ENCODE measurements around the gene LILRB3. TPM values are rescaled to one million over a fixed set of nuclear protein-coding genes. Genes with fewer than 3 reads are reported as not detected.

Gene LILRB3
- total RNA-seq, 1 donor from 2014 or later = not detected

GRCh38 chr19:54253331-54254194 lies 30.8 kb upstream of the LILRB3 start:
- no peak for DNase-seq (ENCODE audit: low spot score in 2 of 2, unreplicated experiment in 2 of 2)
- peaks cover 41% of the 10 kb centered on the region for H3K27me3 Mint-ChIP-seq (ENCODE audit: low read depth)
- H3K4me1 Mint-ChIP-seq = no peaks in the 10 kb centered on the region
- no peaks in the 10 kb centered on the region for H3K9me3 Mint-ChIP-seq
- H3K27ac Mint-ChIP-seq = no peak overlapping the region
- no peak overlapping the region for H3K4me3 Mint-ChIP-seq
- no peak for TF ChIP-seq CTCF (IDR thresholded peaks at IDR 0.05; ENCODE audit: unreplicated experiment)
- no peaks in the 10 kb centered on the region for H3K36me3 Mint-ChIP-seq

- H3K4me1 Mint-ChIP-seq = no peaks in the 10 kb centered on the region
- no peak overlapping the region for H3K27ac Mint-ChIP-seq
- no peak overlapping the region for H3K4me3 Mint-ChIP-seq
- peaks cover 47% of the 10 kb centered on the region for H3K27me3 Mint-ChIP-seq (ENCODE audit: low read depth)
- no peak for TF ChIP-seq CTCF (IDR thresholded peaks at IDR 0.05; ENCODE audit: unreplicated experiment)
- no peak for DNase-seq (ENCODE audit: low spot score in 2 of 2, unreplicated experiment in 2 of 2)
- H3K36me3 Mint-ChIP-seq = no peaks in the 10 kb centered on the region
- H3K9me3 Mint-ChIP-seq = no peaks in the 10 kb centered on the region
Observed at GRCh38 chr19:54252845-54253244, 30.0 kb upstream of the LILRB3 start.

- DNase-seq (ENCODE audit: low spot score in 2 of 2, unreplicated experiment in 2 of 2) = no peak
- Mint-ChIP-seq H3K9me3 (no peaks in the 10 kb centered on the region), H3K4me3 (no peak overlapping the region), H3K36me3 (no peaks in the 10 kb centered on the region), H3K27me3 (ENCODE audit: low read depth) (peaks cover 45% of the 10 kb centered on the region), H3K27ac (no peak overlapping the region), H3K4me1 (no peaks in the 10 kb centered on the region)
- TF ChIP-seq CTCF (IDR thresholded peaks at IDR 0.05; ENCODE audit: unreplicated experiment) = no peak
Observed at GRCh38 chr19:54252243-54252642, 29.4 kb upstream of the LILRB3 start.

- H3K27me3 Mint-ChIP-seq (ENCODE audit: low read depth) = peaks cover 44% of the 10 kb centered on the region
- no peak overlapping the region for H3K4me3 Mint-ChIP-seq
- H3K27ac Mint-ChIP-seq = no peak overlapping the region
- H3K9me3 Mint-ChIP-seq = no peaks in the 10 kb centered on the region
- H3K36me3 Mint-ChIP-seq = no peaks in the 10 kb centered on the region
- DNase-seq (ENCODE audit: low spot score in 2 of 2, unreplicated experiment in 2 of 2) = no peak
- no peak for TF ChIP-seq CTCF (IDR thresholded peaks at IDR 0.05; ENCODE audit: unreplicated experiment)
- H3K4me1 Mint-ChIP-seq = peaks cover under 1% of the 10 kb centered on the region
Observed at GRCh38 chr19:54248016-54248601, 25.3 kb upstream of the LILRB3 start.

GRCh38 chr19:54247106-54247930 lies 24.5 kb upstream of the LILRB3 start:
- Mint-ChIP-seq H3K36me3 (no peaks in the 10 kb centered on the region), H3K27me3 (ENCODE audit: low read depth) (peaks cover 41% of the 10 kb centered on the region), H3K4me3 (no peak overlapping the region), H3K27ac (no peak overlapping the region), H3K4me1 (peaks cover 2% of the 10 kb centered on the region), H3K9me3 (no peaks in the 10 kb centered on the region)
- no peak for DNase-seq (ENCODE audit: low spot score in 2 of 2, unreplicated experiment in 2 of 2)
- no peak for TF ChIP-seq CTCF (IDR thresholded peaks at IDR 0.05; ENCODE audit: unreplicated experiment)
